ENCODE data around the gene EEFSEC.

Gene EEFSEC

DNA sequence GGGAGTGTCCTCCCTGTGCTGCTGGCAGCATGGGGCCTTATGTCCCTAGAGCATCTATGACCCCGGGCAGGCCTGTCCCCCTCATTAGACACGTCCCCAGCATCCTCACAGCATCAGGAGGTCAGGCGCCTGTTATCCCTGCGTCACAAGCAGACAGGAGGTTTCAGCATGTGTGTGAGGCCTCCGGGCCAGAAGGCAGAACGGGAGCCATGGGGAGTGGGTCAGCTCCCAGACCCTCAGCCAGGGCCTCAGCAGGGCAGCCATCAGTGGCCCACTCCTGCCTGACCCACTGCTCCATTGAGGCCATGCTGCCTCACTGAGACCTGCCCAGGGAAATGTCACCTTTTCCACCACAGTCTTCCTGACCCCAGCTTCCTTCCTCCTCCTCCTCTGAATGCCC, 241.8 kb downstream of the EEFSEC start:
- no peak for DNase-seq (ENCODE audit: low read depth)

DNA sequence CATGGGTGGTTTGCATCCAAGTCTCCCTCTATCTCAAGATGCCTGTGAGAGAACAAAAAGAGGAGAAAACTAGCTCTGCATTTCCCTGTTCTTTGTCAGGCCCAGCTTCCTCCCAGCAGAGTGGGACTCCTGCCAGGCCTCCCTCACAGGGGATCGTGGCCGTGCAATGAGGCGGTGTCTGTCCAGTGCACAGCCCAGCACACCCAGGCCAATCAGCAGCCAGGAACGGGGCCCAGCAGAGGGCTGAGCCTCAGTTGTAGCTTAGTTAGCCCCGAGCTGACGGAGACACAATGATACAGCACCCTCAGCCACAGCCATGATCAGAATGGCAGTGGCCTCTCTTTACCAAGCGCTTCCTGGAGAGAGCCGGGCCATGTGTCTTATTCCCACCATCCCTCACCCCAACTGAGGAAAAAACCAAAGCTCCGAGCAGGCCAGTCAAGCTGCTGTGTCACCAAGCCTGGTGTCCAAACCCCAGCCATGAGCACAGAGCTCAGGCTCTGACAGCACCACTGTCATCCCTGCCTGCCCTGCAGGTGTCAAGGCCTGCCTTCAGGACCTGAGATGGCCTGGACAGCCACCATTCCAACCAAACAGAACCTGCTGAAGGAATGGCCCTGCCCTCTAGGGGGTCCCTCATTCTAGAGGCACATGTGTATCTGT, 242.3 kb downstream of the EEFSEC start:
- no peak for DNase-seq (ENCODE audit: low read depth)

DNA sequence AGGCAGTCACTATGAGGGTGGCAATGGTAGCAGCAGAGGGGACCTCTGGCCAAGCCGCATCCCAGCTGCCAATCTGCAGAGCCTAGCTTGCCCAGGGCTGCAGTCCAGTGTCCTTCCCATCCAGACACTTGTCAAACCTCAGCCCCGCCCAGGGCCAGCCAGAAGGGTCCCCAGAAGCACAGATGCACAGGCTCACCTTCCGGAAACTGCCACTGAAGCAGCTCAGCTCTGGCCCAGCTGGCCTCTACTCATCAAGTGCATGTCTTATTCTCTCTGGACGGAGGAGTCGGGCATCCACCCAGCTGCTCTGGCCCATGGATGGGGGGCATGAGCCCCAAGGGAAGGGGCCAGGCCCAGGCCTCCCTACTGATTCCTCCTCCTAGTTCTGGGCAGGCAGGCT, 244.2 kb downstream of the EEFSEC start:
- DNase-seq (ENCODE audit: low read depth), result no peak

DNA sequence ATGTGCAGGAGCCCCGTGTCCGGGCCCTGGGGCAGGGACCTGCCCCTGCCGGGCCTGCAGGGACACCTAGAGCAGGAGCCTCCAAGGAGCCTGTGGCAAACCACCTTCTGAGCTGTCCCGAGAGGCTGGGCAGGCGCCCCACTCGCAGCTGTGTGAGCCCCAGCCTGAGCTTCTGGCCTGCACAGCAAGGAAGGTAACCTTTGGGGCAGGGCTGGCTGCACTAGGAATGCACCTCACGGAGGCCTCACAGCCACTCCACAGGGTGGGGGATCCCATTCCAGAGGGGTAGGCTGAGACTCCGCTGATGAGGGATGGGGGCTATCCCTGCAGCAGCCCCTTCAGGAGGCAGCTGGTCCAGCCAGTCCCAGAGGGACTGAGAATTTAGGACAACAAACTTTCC, 245.3 kb downstream of the EEFSEC start:
- no peak for DNase-seq (ENCODE audit: low read depth)

DNA sequence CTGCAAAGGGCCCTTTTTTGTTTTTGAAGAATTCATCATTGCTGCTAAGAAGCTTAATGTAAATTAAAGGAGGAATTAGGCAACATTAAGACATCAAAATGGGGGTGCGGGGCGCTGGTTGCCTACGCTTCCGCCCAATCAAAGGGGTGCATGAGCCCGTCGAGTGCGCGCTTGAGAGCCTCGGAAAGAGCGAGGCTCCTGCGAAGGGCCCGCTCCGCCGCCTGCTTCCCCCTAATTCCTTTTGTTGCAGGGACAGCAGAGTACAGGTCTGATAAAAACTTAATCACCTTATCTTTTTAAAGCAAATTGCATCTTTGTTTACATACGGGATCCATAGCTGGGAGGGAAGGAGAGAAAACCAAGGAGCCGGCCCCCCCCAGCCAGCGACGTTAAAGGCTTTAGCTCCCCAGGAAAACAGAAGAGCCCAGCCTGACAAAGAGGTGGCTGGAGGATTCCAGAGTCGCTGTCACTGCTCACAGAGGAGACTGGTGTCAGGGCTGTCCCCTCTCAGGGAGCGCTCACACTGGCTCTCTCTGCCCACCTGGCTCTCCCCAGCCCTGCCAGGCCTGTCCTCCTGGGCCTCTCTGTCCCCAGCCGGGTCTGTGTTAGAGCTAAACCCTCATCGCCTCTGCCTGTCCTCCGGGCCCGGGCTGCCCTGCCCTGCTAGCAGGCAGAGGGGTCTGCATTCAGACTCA, 246.1 kb downstream of the EEFSEC start:
- DNase-seq (ENCODE audit: low read depth), result no peak

DNA sequence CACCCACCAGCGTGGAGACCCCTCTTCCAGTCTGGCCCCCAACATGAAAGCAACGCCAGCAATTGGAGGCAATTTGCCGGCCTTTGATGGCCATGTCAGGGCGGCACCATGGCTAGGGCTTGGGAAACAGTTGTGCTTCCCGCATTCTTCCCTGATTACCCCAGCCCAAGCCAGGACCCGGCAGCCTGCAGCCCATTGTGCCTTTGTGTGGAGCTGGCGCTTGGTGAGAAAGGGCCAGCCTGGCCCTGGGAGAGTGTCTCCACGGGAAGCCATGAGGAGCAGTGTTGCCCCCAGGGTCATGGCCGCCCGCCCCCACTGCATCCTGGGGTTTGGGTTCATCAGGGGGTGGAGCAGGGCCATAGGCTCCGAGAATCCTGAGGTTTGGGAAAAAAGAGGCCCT, 247.4 kb downstream of the EEFSEC start:
- DNase-seq (ENCODE audit: low read depth), result no peak

DNA sequence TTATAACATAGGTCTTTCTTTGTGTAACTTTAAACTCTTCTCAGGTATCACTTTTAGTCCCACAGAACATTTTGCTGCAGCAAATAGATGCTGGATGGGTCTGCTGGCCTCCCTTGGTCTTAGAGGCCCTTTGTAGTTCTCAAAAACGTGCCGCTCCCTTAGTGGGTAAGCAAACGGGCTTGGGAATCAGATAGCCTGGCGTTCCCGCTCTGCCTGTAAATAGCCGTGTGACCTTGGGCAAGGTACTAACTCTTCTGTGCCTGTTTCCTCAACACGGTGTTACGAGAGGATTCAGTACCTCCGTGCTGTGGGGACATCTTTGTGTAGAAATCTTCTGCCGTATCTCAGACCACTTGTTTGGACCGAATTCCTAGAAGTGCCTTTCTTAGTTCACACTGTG, 249.0 kb downstream of the EEFSEC start:
- no peak for DNase-seq (ENCODE audit: low read depth)

DNA sequence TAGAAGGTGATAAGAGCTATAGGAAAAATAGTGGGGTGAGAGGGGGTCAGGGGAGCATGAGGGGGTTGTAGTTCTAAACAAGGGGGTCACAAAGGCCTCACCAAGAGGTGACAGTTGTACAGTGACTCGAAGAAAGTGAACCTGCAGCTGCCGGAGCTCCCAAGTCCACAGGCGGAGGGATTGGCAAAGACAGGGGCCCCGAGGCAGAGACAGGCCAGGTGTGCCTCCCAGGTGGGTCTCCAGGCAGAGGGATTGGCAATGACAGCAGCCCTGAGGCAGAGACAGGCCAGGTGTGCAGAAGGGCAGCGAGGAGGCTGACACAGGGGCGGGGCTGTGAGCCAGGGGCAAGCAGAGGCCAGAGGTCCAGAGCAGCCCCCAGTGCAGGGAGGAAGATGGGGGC, 249.7 kb downstream of the EEFSEC start:
- DNase-seq (ENCODE audit: low read depth), result no peak

DNA sequence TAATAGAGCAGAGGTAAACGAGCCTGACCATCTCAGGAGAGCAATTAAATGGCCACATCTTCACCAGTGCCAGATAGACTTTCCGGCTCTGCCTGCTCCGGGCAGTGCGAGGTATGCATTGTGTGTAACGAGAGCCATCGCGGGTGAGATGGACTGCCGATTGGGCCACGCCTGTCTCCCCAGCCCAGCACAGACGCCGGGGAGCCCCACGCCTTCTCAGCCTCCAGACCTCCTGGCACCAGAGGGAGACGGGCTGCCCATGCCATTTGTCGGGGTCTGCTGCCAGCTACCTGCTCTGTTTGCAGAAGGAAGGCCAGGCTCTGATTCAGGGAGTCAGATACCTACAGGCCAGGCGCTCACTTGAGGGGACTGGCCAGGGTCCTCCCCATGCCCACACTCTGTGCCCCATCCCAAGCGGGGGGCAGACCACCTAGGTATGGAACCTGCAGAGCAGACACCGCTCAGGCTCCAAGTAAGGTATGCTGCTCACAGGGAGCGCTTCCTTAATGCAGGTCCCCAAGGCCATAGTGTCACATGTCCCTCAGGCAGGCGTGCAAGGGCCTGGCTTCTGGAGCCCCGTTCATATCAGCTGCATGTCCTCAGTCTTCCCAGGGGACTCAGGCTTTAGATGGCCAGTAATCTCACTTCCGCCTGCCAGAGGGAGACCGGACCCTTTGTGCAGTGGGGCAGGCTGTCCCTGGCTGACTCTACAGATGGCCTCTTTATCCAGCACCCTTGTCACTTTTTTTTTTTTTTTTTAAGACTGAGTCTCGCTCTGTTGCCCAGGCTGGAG, 251.2 kb downstream of the EEFSEC start:
- no peak for DNase-seq (ENCODE audit: low read depth)

DNA sequence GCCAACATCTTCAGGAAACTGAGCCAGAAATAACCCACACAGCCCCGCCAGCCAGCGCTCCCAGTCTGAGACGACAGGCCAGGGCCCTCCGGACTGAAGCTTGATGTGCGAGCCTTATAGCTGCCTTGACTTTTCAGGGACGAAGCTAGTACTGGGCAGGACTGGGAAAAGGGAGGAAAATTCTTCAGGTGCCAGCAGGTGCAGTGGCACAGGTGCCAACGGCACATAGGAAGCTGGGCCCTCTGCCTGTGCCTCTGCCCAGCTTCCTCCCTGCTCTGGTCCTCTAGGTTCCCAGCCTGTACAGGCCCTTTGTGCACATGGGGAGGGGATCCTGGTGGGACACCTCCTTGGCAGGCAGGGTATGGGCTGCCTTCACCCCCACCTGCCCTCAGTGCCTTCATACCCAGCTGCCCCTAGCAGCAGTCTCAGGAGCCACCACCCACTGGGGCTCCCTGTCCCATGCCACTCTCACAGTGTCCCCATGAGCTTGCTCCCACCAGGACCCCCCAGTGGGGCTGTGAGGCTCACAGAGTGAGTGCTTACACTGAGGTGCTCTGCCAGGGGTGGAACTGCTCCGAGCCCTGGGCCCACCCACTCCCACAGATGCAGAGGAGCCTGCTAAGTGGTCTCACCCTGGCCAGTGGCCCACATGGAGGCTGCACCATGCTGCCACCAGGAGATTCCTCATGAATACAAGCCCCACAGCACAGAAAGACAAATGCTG, 252.4 kb downstream of the EEFSEC start:
- DNase-seq (ENCODE audit: low read depth), result no peak

DNA sequence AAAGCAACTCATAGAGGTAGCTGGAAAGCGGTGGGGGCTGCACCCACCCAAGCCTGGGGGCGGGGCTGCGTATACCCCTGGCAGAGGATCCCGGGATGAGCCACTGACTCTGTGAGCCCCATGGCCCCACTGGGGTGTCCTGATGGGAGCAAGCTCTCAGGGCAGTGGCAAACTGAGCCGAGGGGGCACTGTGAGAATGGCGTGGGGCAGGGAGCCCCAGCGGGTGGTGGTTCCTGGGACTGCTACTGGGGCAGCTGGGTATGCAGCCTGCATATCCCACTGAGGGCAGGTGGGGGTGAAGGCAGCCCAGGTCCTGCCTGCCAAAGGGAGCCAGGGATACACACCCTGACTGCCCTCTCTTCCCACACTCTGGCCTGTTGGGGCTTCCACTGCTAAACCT, 254.0 kb downstream of the EEFSEC start:
- no peak for DNase-seq (ENCODE audit: low read depth)

DNA sequence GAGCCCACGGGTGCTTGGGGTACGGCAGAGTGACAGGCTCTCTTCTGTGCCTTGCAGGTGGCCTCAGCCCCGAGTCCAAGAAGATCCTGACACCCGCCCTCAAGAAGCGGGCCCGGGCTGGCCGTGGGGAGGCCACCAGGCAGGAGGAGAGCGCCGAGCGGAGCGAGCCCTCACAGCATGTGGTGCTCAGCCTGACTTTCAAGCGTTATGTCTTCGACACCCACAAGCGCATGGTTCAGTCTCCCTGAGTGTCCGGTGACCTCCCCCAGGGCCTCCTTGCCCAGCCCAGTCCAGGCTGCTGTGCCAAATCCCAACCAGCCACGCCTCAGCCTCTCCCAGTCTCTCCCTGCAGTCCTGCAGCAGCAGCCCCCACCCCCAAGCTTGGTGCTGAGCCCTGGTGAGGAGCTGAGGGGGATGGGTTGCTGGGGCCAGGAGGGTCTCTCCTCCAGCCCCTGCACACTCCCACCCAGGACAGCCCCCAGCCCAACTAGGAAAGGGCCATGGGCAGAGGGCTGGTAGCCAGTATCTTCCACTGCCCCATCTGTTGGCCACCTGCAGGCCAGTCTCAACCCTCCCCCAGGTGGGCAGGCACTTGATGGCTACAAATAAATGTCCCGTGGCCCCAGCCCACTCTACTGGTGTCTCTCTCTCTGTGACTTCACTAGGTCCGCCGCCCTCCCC, 254.9 kb downstream of the EEFSEC start:
- DNase-seq (ENCODE audit: low read depth), result no peak

DNA sequence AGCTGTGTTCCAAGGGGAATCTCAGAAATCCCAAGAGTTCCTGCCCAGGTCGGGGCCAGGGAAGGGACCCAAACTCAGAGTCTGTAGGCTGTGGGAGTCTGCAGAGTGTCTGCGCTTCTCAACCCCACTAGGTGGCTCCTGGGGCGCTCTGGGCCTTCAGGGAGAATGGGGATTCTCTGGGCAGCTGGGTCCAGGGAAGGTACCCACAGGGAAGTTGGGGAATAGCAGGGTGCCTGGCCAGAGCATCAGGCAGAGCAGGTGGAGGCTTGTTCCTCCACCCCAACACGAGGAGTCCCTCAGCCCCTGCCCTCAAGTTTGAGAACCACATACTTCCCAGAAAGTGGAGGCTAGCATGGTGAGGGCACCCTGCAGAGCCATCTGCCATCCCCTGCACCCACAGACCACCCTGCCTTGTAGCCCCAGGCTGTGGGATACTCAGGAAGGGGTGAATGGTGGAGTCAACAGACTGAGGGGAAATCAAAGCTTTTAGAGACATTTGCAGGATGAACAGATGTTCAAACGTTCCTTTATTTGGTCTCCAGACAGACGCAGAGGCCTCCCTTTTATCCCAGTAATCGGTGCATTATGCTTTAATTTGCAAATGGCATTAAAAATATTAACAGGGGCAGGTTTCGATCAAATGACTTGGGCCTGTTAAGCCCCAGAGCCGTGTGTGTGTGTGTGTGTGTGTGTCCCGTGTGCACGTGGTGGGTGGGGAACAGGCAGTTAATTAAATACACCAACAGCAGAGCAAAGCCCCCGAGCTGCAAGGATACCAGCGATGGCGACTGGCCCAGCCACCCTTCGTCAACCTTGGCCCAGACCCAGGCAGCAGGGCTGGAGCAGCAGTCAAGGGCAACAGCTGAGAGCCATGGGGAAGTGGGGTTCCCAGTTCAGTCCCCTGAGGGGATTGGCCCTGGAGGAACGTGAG, 255.7 kb downstream of the EEFSEC start:
- DNase-seq (ENCODE audit: low read depth), result no peak

DNA sequence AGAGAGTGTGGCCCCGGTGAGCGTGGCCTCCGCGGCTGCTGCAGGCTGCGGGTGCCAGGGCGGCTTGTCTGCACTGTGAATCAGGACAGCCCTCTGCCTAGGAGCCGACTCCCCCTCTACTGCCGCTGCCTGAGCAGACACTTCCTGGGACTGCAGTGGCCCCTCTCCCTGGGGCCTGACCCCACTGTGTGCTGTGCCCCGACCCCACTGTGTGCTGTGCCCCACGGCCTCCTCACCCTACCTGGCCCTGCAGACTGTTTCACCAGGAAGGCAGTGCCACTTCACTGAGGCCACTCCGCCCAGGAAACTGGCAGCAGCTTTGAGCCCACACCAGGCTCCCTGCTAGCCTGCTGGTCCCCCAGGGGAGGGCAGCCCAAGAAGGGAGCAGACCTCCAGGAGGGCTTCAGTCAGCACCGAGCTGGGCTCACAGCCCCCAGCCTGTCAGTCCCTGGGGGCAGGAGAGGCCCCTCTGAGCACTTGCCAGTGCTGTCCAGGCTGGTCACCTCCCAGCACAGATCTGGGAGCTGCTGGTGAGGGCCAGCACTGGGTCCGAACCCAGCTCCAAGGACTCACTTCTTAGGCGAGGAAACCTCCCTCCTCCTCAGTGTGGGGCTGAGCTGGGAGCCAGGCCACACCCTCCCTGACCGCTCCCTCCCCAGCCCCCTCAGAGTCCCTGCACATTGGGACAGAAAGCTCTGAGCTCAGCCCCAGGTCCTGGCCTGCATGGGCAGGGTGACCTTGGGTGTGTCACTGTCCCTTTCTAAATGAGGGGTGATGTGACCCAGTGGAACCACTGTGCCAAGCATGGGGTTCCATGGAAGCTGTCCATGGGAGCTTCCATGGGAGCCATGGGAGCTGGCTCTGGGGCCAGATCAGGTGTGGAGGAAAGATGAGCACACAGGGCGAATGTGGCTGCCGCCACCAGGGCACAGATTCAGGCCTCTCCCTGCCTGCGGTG, 256.6 kb downstream of the EEFSEC start:
- DNase-seq (ENCODE audit: low read depth), result no peak

DNA sequence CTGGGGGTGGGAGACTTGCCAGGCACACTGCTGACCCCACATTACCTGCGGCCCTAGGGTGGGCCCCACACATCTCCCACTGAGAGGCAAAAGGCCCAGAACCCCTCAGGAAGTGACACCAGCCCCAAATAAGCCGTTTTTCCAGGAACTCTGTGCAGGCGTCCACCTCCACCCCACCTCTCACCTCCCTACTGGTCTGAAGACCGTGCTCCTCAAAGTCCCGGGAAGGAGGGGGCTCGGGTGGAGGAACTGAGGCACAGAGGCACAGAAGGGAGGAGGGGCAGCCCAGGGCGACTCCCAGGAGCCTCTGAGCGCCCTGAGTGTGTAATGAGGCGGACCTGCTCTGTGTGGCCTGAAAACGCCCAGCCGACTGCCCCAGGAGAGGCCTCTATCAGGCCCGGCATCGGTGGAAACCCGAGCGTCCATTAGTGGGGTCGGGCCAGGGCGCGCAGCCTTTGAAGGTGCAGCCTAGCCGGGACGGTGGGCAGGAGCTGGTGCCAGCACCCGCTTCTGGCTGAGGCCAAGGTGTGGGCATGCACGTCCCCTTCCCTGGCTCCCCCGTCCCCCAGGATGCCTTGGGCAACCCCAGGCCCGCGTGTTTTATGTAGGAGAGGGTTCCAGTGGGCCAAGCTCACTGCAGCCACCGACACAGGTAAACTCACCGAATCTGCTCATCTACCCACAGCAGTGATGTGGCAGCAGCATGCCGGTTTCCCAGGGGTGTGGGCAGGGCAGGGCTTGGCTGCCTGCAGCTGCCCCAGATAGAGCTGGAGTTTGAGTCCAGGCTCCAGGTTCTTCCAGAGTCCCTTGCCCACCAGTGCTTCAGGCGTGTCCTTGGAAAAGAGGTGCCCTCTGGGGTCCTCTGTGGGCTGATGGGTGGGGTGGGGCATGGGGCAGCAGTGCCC, 257.6 kb downstream of the EEFSEC start:
- no peak for DNase-seq (ENCODE audit: low read depth)

DNA sequence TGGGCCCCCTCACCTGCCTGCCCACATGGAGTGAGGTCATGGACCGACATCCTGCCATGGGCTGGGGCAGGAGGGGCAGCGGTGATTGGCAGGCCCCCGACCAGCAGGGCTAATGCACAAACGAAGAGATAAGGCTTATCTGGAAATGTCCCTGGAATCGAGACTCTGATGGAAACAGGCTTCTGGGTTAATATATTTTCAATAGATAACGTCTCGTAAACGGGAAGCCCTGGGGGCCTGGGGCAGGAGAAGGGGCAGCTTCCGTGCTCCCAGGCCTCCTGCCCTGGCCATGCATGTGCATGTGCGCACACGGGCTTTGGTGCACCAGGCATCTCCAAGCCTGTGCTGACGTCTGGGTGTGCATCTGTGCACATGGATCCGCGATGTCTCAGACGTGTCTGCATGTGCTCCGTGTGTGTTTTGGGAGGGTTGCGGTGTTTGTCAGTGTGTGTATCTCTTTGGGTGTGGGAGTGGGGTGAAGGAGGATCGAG, 258.3 kb downstream of the EEFSEC start:
- no peak for DNase-seq (ENCODE audit: low read depth)

DNA sequence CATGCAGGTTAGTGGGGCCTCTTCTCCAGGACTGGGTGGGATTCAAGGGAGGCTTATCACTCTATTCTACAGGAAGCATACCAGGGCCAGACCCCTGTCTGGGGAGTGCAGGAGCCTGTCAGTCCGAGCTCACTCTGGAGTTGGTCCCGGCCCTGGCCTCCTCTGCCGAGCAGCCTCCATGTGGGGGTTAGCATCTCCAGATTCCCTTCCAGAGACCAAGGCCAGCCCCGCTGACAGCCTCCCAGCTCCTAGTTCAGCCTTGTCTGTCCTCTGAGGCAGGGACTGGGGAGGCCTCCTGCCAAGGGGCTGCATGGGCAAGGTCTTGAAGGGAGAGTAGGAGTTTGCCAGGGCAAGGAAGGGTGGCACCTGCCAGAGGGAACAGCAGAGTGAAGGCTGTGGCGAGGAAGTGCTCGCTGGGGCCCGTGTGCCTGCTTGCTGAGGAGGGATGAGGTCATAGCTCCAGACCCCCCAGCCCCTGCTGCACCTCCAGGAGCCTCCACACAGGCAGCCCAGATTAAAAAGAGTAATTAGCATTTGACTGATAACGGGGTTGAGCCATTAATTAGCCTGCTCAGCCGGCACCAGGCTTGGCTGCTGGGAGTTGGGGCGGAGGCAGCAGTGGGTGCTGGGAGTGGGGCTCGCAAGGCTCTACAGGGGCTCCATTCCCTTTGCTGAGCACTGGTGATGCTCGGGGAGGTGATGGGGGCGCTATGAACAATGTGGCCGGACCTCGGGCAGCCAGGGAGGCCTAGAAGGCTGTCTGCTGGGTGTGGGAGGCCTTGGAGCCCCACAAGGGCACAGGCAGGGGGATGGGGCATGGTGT, 259.1 kb downstream of the EEFSEC start:
- DNase-seq (ENCODE audit: low read depth), result no peak

DNA sequence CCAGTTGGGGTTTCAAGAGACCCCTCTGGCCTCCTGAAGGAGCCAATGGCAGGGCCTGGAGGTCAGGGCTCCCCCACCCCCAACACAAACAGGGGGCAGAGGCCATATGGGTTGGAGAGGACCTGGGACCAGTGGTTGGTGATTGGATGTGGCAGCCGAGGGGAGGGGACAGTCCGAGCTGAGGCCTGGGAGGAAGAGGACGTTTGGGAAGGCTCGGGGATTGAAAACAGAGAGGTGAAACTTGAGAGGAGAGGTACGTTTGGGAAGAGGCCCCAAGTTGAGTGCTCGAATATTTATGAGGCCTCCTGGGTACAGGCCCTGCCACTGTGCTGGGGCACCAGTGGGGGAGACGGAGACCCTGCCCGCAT, 259.7 kb downstream of the EEFSEC start:
- DNase-seq (ENCODE audit: low read depth), result no peak

All from stimulated activated CD4-positive, alpha-beta T cell treated with anti-CD3 and anti-CD28 coated beads, Interleukin-2, amount 100 ng/mL, for 4 hours (primary cell).